Smooth muscle cell of the brain vasculature (primary cell): ENCODE measurements around the gene ZBTB7C.

ENCODE experiments used
- DNase-seq: peaks from one replicate; pipeline ENCODE4 v3.0.0-alpha.2; 2012; ENCODE audit warnings: low read depth, low spot score

Gene ZBTB7C

GRCh38 chr18:48142994-48143393 lies 266.2 kb downstream of the ZBTB7C start:
- no peak for DNase-seq

GRCh38 chr18:48142353-48142752 lies 266.8 kb downstream of the ZBTB7C start:
- DNase-seq, result no peak

- DNase-seq, result no peak
These were observed 268.5 kb downstream of the ZBTB7C start for GRCh38 chr18:48140731-48141130.

GRCh38 chr18:48139431-48140347 lies 269.5 kb downstream of the ZBTB7C start:
- no peak for DNase-seq

GRCh38 chr18:48138660-48139430 lies 270.3 kb downstream of the ZBTB7C start:
- DNase-seq, result no peak

DNA sequence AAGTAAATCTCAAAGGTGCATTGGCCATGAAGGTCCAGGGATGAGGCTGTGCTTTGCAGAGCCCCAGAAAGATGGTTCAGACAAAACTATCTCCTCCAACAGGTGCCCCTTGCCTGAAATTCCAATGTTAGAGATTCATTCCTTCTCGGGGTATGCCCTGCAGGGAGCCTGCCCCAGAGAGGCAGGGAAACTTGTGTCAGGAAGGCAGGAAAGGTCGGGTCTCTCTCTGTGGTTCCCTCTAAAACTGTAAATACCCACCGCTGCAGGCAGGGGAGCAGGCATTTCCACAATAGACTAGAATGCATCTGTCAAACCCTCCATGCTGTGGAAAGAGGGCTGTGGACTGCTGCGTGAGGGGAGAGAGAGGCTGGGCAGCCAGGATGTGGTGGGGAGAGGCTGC lies 271.0 kb downstream of the ZBTB7C start:
- DNase-seq, result no peak

DNA sequence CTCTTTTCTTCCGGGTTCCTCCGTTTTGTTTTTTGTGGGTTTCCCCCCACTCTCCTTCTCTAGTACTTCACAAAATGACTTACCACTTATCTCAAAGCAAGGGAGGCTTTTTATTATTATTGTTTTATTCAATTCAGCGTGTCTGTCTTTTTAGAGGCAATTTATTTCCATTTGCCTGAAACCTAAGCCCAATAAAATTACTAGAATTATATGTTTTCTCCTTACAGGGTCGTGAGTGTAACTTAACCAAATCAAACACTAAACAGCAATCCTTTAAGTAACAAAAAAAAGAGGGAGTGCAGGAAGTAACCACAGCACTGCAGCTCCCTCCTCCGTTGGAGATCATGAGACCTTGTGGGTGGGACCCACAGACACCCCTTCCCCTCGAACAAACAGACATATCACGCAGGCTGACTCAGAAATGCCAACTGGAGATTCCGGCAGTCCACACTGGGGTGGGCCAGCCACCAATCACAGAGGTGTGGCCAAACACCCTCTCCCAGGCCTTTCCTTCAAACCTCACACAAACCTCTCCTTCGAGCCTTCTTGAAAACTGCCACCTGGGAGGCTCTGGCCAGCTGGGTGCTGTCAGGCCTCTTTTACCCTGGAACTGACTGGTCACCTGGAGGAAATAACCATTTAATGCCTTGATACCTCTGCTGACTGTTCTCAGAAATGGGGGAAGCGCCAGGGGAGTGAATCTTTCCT lies 271.7 kb downstream of the ZBTB7C start:
- DNase-seq, result no peak

DNA sequence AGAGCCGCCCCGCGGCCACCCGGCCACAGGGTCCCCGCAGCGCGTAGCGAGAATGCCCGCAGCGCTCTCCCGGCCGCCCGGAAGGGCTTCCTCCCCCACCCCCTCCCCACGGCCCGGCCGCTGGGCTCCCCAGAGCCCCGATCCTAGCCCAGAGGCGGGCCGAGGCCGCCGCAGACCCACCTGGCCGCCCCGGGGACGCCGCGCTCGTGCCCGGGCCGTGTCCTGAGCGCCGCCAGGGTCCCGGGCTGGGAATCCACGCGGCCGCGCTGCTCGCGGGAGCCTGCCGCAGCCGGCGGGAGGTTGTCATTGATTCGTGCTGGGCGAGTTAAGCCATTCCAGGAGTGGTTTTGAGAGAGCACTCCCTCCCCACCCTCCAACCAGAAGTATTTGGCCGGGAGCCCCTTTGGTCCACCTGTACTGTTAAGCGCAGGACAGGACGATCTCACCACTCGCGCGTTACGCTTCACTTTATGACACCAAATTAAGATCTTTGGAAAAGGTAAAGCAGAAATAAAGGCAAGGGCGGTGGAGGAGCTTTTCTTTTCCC lies 272.3 kb downstream of the ZBTB7C start:
- DNase-seq, result no peak

GRCh38 chr18:48136051-48136826 lies 272.9 kb downstream of the ZBTB7C start:
- DNase-seq, result no peak

DNA sequence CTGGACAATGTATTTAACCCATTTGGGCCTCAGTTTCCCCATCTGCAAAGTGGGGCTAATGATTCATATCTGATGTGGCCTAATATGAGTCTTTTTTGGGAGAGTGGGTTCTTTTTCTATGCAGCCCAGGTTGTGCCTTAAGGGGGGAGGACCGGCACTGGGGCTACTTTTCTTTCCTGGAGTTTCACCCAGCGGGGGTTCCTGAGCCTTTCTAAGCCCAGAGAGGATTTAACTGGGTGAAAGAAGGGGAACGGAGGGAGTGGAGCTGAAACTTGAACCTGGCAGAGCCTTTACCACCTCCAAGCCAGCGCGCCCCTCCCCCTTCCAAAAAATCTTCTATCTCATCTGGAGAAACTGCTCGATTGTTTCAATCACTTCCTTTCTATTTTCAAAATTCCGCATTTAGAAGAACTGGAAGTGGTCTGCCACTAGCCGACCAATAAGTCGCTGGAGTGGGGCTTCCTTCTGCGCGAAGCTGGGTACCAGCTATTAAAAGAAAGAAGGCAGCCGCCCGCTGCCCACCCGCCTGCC lies 273.7 kb downstream of the ZBTB7C start:
- DNase-seq, result no peak

GRCh38 chr18:48134609-48135008 lies 274.6 kb downstream of the ZBTB7C start:
- no peak for DNase-seq

DNA sequence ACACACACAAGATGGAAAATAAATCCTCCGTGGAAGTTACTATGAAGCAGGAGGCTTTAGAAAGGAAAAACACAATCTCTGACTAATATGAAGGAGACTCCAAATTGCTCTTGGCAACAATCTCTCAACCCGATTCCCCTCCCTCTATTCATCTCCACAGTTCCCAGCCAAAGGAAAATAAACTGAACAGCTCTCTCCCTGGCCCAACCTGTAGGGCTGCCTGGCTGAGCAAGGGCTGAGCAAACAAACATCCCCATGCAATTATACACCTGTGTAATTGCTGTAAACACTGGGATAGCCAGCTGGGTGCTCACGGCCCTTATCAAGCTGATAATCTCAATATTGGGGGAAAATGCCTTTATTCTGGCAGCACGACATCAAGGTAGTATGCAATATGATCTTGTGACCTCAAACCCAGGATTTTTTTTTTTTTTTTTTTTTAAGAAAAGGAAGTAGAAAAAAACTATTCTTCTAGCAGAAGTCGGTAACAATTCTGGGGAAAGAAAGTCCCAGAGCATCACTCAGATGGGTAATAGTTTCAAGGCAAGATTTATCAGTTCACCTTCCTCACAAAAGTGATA lies 275.4 kb downstream of the ZBTB7C start:
- no peak for DNase-seq

DNA sequence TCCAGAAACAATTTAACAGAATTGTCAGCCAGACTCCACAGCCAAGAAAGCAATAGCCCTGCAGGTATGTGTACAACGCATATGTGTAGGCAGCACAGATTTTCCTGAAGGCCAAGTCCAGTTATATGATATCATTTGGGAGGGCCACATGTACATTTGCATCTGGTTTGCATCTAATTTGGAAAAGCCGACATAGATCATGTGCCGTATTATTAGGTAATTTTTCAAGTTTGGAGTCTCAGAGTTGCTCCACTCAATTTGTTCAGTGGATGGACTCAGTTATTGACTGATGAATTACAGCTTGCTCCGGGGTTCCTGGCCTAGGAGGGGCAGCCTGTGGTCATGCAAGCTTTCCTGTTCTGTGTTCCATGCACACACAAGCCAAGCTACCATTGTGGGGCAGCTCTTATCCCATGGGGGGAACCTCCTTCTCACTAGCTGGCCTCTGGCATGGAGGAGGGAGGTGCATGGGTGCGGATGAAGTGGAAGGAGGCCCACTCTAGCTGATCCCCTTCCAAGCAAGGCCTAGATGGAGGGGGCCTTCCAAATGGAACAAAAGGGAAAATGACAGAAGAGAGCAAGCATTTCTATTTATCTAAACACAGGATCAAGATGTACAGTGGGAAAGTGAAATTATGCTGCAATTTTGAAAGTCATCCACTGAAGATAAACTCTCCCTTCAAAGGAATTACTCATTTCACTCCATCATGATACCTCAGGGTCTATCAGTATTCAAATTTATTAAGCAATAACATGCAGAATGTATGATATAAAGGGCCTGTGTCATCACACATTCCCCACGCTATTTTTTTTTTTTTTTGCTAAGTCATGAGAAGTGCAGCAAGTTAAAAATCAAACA lies 276.2 kb downstream of the ZBTB7C start:
- DNase-seq, result no peak

DNA sequence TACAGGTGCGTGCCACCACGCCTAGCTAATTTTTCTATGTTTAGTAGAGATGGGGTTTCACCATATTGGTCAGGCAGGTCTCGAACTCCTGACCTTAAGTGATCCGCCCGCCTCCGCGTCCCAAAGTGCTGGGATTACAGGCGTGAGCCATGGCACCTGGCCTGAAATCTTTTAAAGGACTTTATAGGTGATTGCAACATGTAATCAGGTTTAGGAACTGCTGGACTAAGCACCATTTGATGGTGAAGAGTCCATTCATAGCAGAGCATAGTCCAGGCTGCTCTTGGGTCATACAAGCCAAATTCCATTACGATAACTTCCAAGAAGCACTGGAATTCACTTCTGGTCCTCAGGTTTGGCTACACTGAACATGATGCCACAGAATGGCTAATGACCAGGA lies 278.1 kb downstream of the ZBTB7C start:
- no peak for DNase-seq

- no peak for DNase-seq
These were observed 279.5 kb downstream of the ZBTB7C start for GRCh38 chr18:48129621-48130082.

GRCh38 chr18:48127606-48128005 lies 281.6 kb downstream of the ZBTB7C start:
- peak; percentile 3 for DNase-seq

DNA sequence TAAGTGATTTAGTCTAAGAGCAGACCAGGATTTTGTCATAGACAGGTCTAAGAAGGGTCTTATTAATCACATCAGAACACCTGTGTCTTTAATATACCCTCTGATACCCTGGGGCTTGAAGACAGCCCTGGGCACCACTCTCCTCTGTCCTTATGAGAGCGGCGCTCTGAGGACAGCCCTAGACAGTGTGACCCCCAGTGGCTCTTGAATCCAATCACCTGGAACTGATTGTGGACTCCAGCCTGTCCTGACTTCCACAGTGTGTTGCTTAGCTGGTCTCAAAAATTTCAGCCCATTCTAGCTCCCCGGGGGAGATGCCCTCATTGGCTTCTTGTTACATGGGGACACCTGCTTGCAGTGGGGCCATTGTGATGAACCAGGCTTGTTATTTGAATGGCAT lies 282.9 kb downstream of the ZBTB7C start:
- no peak for DNase-seq

DNA sequence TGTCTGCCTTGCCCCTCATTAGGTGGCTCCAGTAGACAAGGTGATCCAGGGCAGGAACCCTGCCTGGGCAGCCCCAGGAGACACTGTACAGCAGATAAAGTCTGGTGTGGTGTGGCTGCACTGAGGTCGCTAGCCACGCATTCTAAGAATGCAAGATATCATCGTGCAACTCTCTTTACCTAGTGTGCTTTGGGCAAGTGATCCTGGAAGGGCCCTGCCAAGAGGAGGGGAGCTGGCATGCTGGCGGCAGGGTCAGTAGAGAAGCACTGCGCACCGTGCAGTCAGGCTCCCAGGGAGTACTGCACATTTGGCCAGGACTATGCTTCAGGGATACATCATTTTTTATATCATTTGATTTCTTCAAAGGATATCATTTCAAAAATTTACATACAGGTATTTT lies 283.5 kb downstream of the ZBTB7C start:
- no peak for DNase-seq

GRCh38 chr18:48124857-48125626 lies 284.1 kb downstream of the ZBTB7C start:
- DNase-seq, result no peak
